Ovary (tissue), 3 donors: ENCODE data around the gene MPP7.

Experiments
- POLR2A ChIP-seq: fragments of 450-650 bp; IDR thresholded peaks from one replicate; pipeline ENCODE4 v1.6.1; 2017; ENCODE audit warnings: antibody characterized with exemption, mild to moderate bottlenecking, moderate library complexity
- TF ChIP-seq, protein P1 (sequence below), 3 donors: fragments of 450-650 bp in 2 of 3; fragments of 200-600 bp in 1 of 3; IDR thresholded peaks; one replicate each; pipeline versions ENCODE4 v1.5.1 to v1.8.0; 2016 to 2022; ENCODE audit warnings: antibody characterized with exemption in 3 of 3, mild to moderate bottlenecking in 1 of 3
- donor health status: DM: no; HTN: no; CAD: no.

DNA sequence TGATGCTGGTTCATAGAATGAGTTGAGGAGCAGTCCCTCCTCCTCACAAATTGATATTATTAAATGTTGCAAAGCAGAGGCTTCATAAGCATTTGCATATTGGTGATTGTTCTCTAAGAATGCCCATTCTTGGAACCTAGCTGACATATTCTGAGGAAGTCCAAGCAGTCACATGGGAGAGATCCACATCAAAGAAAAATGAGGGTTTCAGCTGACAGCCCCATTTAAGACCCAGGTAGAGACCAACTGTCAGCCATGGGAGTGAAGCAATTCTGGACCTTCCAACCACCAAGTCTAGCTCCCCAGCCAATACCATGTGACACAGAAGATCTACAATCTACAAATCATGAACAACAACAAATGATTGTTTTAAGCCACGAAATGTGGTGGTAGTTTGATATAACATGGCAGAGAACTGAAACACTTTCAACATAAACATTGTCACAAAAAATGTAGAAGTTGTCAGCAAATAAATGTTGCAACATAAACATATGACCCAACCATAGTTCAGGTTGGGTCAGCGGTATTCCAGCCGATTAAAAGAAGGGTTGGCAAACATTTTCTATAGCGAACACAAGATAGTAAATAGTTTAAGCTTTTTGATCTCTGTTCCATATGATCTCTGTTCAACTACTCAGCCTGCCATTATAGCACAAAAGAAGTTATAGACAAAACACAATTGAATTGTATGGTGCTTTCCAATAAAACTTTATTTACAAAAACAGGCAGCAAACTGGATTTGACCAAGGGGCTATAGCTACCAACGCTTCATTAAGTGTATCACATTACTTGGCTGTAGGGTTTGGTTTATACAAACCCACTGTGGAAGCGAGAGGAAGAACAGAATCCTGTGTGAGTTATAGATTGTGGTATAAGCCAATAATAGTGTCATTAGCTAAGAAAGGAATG is 41.4 kb upstream of the MPP7 start:
- TF ChIP-seq, protein P1, sequence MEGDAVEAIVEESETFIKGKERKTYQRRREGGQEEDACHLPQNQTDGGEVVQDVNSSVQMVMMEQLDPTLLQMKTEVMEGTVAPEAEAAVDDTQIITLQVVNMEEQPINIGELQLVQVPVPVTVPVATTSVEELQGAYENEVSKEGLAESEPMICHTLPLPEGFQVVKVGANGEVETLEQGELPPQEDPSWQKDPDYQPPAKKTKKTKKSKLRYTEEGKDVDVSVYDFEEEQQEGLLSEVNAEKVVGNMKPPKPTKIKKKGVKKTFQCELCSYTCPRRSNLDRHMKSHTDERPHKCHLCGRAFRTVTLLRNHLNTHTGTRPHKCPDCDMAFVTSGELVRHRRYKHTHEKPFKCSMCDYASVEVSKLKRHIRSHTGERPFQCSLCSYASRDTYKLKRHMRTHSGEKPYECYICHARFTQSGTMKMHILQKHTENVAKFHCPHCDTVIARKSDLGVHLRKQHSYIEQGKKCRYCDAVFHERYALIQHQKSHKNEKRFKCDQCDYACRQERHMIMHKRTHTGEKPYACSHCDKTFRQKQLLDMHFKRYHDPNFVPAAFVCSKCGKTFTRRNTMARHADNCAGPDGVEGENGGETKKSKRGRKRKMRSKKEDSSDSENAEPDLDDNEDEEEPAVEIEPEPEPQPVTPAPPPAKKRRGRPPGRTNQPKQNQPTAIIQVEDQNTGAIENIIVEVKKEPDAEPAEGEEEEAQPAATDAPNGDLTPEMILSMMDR (IDR thresholded peaks at IDR 0.05) = no peak
- no peak for TF ChIP-seq POLR2A
